Lower leg skin (tissue), 4 donors: ENCODE data around the gene ZNF428. TPM values are rescaled to one million over a fixed set of nuclear protein-coding genes. Genes with fewer than 3 reads are reported as not detected.

Experiments used
- DNase-seq, 2 donors: peaks; one replicate each; pipeline ENCODE4 v3.0.0-alpha.2; 2019; ENCODE audit warnings: low spot score in 2 of 2
- H3K4me3 ChIP-seq: fragments of 200-600 bp; sonication (generic); 2 replicates; pipeline ENCODE4 v1.5.1; 2017; ENCODE audit warnings: mild to moderate bottlenecking, low read depth; ENCODE audit not compliant: poor library complexity, severe bottlenecking
- POLR2A ChIP-seq, 2 donors: fragments of 450-650 bp; IDR thresholded peaks; one replicate each; pipeline ENCODE4 v1.6.1; 2016 to 2017; ENCODE audit warnings: antibody characterized with exemption in 2 of 2, mild to moderate bottlenecking in 1 of 2, moderate library complexity in 1 of 2
- WGBS, 2 donors: methylation state at CpG; one replicate each; pipeline ENCODE4 v1.1.5; 2018; 5-methylcytosine and 5-hydroxymethylcytosine counted together
- intact Hi-C: fragments of 100-400 bp; cut with DNase I; formaldehyde crosslinking; loops from one replicate; pipeline ENCODE4 v1.15.0; 2023; ENCODE audit warnings: low total_unique reads
- total RNA-seq, 4 donors: library from RNA; depleted of rRNA; stranded (reverse); fragments of >200 nt; gene quantifications; one replicate each; pipeline ENCODE4 v1.1.0, GENCODE V29; 2016
- TF ChIP-seq, protein P1 (sequence below), 3 donors: fragments of 450-650 bp; IDR thresholded peaks; one replicate each; pipeline ENCODE4 v1.5.1; 2016; ENCODE audit warnings: antibody characterized with exemption in 3 of 3, mild to moderate bottlenecking in 3 of 3, moderate library complexity in 2 of 3

ZNF428 gene
- total RNA-seq, 4 donors from 2014 or later: 5.3 to 27.3 (median 15.1) TPM

DNA sequence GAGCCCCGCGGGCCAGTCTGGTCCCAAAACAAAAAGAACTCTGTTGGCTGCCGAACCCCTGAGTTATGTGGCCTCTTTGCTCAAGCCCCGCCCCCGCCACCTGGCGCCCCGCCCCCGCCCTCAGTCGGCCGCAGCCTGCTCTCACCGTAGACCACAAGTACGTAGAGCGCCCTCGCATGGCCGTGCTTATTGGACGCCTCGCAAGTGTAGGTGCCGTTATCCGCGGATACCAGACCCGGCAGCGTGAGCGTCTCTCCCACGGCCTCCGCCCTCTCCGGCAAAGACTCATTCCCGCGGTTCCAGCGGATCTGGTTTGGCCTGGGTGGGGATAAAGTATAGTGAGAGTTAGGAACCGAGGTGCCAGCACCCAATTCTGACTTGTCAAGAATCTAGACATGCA lies 5.5 kb upstream of the ZNF428 start:
- DNase-seq: peak; percentile 69 to 93
- no peak overlapping the region for H3K4me3 ChIP-seq
- TF ChIP-seq, protein P1, sequence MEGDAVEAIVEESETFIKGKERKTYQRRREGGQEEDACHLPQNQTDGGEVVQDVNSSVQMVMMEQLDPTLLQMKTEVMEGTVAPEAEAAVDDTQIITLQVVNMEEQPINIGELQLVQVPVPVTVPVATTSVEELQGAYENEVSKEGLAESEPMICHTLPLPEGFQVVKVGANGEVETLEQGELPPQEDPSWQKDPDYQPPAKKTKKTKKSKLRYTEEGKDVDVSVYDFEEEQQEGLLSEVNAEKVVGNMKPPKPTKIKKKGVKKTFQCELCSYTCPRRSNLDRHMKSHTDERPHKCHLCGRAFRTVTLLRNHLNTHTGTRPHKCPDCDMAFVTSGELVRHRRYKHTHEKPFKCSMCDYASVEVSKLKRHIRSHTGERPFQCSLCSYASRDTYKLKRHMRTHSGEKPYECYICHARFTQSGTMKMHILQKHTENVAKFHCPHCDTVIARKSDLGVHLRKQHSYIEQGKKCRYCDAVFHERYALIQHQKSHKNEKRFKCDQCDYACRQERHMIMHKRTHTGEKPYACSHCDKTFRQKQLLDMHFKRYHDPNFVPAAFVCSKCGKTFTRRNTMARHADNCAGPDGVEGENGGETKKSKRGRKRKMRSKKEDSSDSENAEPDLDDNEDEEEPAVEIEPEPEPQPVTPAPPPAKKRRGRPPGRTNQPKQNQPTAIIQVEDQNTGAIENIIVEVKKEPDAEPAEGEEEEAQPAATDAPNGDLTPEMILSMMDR (IDR thresholded peaks at IDR 0.05): no peak
- no peak for TF ChIP-seq POLR2A (IDR thresholded peaks at IDR 0.05)
- intact Hi-C loops: no loop called here
- 10 to 19% methylated on average over 19 to 23 of the region's 30 CpGs for WGBS, 2 donors

DNA sequence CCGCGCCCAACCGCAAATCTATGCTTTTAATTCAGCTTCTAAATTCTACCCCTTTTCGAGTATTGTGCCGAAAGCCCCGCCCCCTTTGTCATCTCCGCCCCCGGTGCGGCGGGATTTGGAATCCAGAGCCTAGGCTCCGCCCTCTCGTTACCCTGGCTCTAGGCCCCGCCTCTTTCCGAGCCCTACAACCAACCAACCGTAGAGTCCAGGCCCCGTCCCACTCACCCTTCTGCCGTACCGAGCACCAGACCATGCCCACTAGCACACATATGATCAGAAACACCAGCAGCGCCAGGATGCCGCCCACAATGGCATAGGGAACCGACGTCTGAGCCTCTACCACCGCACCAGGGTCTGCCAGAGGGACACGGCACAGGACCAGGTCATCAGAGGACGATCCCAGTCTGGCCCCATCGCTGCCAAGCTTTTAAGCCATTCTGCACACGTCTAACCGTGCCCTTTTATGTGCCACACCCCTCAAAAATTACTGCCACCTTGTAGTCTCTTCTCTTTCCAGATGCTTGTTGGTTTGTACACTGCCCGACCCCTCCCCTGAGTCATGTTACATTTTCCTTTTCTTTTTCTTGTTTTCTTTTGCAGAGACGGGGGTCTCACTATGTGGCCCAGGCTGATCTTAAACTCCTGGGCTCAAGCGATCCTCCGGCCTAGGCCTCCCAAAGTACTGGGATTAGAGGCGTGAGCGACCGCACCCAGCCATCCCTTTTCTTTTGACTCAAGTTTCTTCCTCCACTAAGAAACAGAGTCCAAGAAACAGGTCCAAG lies 4.7 kb upstream of the ZNF428 start:
- 77 to 82% methylated on average over 35 of the region's 35 CpGs for WGBS, 2 donors
- intact Hi-C loops: no loop called here
- no peak for TF ChIP-seq POLR2A (IDR thresholded peaks at IDR 0.05)
- TF ChIP-seq, protein P1 (IDR thresholded peaks at IDR 0.05): no peak
- H3K4me3 ChIP-seq: no peak overlapping the region
- DNase-seq: no peak

DNA sequence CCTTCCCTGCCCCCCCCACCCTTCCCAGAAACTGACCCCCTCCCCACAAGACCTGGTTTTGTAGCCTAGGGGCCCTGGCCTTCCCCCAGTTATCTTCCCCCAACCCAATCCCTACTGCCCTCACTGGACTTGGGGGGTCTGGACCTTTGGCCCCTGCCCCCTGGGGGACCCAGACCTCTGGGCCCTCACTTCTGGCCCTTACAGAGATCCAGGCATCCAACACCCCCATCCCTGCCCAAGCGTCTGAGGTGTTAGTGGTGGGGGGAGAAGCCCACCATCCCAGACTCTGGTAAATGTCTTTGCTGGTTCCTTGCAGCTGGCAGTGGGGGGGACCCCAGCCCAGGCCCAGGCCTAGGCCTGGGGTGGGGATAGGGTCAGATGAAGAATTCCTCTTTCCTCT lies 3.5 kb upstream of the ZNF428 start:
- DNase-seq: no peak
- no peak overlapping the region for H3K4me3 ChIP-seq
- intact Hi-C loops: no loop called here
- TF ChIP-seq POLR2A (IDR thresholded peaks at IDR 0.05): no peak
- TF ChIP-seq, protein P1 (IDR thresholded peaks at IDR 0.05): no peak
- 91 to 100% methylated on average over 1 of the region's 1 CpG for WGBS, 2 donors

DNA sequence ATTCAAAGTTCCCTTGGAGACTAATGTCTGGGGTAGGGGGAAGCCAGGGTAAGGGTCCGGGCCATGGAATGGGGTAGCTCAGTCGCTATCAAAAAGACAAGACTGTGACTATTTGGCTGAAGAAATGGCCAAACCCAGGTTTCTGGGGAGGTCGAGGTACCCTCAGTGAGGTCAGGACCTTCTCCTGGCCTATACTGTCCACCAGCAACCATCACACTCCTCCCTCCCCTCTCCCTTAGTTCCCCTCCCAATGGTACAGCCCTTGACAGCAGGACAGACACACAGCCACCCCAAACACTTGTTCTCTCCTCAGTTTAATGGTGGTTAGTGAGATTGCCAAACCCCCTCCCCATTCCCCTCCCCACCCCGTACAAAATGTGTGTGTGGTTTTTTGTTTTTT lies 2.6 kb upstream of the ZNF428 start:
- no peak overlapping the region for H3K4me3 ChIP-seq
- intact Hi-C loops: no loop called here
- DNase-seq: no peak
- TF ChIP-seq POLR2A (IDR thresholded peaks at IDR 0.05): no peak
- TF ChIP-seq, protein P1 (IDR thresholded peaks at IDR 0.05): no peak
- WGBS, 2 donors: 82% methylated on average over 4 of the region's 4 CpGs

DNA sequence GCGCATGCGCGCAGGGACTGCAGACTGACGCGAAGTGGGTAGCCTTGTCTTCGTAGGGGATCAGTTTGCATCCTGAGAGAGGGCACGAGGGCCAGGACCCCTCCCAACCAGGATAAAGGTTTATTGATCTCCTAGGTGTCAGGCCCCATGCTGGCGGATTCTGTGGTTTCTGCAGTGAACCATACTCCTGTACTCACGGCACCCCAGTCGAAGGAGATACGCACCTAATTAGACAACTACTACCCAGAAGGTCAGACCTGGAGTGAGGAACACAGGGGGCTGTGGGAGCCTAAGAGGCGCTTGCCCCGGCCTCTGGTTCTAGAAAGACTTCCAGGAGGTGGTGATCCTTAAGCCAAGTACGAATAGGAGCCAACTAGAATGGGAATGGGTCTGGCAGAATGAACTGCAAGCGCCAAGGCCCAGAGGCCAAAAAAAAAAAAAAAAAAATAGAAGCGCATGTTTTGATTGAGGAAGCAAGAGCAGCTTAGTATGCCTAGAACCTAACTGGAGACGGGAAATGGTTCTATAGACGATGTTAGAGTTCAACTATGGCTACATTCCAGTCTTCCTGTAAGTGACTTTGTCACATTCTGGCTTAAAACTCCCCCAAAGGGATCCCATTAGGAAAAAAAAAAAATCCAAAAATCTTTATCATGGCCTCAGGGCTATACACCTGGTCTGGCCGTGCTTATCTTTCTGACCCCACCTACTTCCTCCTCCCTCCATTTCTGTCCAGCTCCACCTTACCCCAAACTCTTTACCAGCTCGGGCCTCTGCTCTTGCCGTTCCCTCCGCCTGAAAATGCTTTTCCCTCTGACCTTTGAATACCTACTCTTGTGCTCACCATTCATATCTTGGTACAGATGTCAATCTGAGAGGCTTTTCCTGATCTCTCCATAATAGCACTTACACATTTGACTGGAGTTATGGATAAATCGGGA lies 902 bp upstream of the ZNF428 start:
- TF ChIP-seq POLR2A (IDR thresholded peaks at IDR 0.05): no peak
- TF ChIP-seq, protein P1 (IDR thresholded peaks at IDR 0.05): no peak
- DNase-seq: no peak
- 28 to 32% methylated on average over 22 to 23 of the region's 23 CpGs for WGBS, 2 donors

More for the DNA sequence above, 902 bp upstream of the ZNF428 start:
- peak overlapping the region; percentile 66 for H3K4me3 ChIP-seq
- intact Hi-C loops: no loop called here
